ENCODE results near the gene PIGC.
A peak's percentile ranks its signal among the peaks of the same experiment; 100 is the strongest.

Gene PIGC

DNA sequence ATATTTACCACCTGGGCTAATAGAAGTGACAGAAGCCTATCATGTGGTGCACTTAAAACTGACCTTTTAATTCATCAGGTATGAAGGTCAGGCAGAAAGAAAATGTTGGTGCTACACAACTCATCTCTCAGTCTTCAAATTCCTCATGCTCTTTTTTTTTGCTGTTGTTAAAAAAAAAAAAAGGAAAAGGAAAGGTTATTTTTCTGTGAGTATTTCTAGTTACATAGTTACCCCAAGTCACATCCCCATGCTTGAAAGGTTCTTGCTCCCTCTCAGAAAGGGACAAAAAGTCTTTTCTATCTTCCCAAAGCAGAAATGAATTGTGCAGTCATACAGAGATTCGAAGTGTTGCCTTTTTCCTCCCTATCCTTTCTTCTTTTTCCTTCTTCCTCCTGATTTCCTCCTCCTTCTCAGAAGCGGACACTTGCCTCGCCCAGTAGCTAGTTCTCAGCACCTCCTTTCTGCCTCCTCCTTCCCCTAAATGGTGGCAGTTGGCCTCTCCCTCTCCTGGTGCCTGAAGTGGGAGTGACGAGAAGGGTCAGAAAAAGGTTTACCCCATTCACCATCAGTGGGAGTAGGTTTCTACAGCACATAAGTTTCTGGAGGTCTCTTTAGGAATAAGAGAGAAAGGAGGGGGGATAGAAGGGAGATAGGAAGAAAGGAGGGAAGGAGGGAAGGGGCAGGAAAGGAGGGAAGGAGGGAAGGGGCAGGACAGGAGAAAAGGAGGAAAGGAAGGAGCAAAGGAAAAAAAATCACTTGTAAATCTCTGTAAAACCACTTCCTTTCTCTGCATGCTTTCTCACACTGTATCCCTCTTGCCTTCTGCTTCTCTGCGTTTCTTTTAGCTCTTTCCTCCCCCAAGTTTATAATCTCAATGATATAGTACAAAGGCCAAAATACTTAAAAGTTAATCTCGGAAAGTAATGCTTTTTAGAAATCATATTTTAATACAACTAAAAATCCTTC lies 43.8 kb downstream of the PIGC start:
- no peak for DNase-seq (ENCODE audit: low read depth in 2 of 3, low spot score in 2 of 3)

DNA sequence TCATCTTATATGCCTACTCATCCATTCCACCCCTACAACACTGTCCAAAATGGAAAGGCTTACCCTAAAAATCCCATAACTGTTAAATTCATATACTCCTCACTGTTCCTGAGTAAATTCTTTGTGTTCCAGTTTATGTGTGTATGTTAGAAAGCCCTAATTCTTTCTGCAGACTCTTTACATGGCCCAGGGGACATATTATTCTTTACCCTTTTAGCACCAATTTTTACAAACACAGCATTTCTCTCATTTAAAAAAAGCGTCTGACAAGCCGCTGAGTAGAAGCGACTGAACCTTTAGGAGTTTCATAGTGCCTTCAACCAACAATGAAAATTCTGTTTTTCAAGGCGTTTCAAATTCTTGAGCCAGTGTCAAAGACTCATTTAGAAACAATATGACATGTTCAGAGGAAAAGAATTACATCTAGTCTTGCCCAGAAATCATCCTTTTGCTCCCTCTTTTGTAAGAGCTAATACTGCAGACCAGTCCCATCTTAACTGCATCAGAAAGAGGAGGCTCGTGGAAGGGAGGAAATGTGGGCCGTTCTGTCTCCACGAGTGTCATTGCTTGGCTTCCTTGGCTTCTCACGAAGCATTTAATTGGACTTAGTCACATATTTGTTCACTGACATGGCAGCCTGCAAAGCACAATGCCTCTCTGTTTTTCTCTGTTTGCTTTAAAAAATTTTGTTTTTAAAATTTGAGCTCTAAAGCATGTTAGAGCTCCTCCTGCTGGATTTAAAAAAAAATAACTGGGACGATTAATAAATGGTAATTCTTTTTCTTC lies 44.7 kb downstream of the PIGC start:
- DNase-seq (ENCODE audit: low read depth in 2 of 3, low spot score in 2 of 3): no peak

DNA sequence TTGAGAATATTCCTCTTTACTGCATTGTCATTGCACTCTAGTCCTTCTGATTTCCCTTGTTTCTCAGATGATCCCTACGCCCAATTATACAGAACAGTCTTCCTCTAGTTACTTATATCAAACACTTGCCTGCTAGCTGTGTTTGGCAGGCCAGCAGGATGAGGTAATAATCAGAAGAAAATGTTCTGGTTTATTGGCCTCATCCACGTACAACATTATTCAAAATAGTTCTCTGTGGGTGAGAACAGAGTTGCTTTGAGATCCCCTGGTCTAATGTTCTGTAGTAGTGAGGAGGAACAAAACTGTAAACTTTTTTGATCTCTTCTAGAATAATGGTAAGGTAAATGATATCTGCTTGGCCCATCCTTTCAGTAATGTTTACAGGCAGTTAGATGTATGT lies 45.7 kb downstream of the PIGC start:
- DNase-seq (ENCODE audit: low read depth in 2 of 3, low spot score in 2 of 3): no peak

DNA sequence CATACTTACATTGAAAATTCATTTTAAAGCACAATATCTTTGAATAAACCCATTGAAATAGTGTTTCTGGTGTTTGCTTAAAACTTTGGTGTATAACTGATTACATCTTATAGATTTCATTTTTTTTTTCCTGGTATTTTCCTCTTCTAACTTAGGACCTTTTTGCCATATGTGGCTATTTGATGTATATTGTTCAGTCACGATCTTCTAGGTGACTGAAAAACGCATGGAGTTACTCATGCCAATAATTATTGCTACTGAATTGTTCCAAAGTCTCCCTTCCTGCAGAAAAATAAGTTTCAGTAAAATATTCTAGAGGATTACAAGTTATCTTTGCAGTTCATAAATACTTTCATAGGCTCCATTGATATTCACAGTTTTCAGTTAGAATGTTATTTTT lies 46.2 kb downstream of the PIGC start:
- no peak for DNase-seq (ENCODE audit: low read depth in 2 of 3, low spot score in 2 of 3)

DNA sequence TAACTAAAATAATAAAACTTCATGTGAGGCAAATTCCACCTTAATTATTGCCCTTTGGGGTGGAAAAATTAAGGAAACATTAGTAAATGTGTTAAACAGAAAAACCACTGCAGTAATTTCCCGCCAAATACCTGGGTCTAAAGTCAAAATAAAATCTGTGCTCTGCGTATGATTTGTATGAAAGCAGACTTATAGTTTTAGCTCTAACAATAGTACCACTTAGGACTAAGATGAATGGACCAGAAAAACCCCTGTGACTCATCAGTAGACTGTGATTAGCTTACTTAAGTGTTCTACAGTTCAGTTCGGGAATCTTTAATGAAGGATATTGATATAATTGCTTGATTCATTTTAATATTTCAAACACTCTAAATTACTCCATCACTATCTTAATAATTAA lies 46.6 kb downstream of the PIGC start:
- DNase-seq (ENCODE audit: low read depth in 2 of 3, low spot score in 2 of 3): no peak

DNA sequence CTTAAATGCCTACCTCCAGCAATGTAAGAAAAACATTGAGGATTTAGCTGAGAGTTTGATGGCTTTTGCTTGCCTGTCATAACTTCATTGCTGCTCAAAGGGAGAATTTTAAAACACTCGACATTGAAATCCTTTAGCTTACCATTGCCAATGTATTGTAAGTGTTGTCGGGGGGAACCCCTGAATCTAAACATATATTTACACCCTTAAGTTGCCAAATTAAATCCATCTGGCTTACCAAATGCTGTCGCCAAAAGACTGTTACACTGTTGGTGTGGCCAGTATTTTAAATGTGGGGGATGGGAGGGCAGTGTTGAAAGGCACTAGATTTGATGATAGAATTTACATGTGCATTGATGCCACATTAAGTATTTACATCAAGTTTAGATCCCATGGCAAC lies 48.3 kb downstream of the PIGC start:
- DNase-seq (ENCODE audit: low read depth in 2 of 3, low spot score in 2 of 3): no peak

DNA sequence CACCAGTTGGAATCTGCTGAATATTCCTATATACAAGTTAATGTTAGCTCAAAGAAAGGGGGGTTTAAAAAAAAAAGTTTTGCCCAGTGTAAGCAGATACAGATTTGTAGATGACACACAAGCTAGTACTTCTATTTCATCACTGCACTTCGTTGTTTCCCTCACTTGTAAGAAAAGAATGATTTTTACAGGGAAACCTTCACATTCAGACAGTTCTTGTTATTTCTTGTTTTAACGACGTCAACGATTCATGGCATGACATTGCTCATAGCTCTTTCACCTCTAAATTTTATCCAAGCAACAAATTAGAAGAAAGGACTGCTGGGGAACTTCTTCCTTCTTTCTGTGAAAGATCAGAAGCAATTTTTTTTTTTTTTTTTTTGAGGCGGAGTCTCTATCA lies 49.1 kb downstream of the PIGC start:
- DNase-seq (ENCODE audit: low read depth in 2 of 3, low spot score in 2 of 3): no peak

DNA sequence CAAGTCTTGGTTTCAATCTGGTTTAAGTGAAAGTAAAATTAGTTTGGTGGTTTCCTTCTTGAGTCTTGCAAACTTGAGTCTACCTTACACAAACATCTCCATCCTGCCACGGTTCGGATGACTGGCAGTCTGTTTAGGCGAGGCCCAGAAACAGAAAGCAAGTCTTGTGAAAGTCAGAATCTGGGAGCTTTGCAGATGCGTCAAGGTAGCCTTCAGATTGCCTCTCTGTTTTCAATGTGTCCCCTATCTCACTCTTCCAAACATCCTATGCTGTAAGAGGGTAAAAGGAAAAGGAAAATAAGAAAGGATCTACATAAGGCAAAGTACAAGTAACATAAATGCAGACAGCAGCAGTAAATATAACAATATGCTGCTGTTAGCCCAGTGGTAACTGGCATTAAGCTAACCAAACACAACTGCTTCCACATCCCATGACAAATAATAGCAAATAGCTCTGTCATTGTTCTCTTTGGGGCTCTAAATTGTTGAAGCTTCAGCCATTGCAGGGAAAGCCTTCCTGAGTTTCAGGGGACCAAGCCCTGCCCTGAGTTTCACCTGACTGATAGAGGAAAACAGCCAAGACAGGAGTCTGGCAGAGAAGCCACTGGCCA lies 49.6 kb downstream of the PIGC start:
- peak in 2 of 3 experiments; percentile 15 to 23 for DNase-seq (ENCODE audit: low read depth in 2 of 3, low spot score in 2 of 3)

DNA sequence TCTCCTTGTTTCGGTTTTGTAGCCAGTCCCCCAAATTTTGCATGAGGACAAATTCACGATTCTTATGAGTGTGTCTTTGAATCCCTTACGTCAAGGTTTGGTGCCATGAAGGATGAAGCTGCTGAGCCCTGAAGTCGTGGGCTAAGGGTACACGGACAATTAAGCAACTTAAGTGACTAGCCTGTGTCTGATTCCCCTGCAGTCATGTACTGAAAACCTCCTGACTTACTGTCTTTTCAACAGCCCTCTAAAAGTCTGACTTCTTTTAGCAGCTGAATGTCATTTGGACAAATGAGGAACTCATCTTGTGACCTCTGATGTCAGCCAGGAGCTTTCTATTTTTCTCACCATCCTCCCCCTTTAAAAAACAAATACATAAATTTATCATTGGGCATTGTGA lies 50.5 kb downstream of the PIGC start:
- DNase-seq (ENCODE audit: low read depth in 2 of 3, low spot score in 2 of 3): no peak

DNA sequence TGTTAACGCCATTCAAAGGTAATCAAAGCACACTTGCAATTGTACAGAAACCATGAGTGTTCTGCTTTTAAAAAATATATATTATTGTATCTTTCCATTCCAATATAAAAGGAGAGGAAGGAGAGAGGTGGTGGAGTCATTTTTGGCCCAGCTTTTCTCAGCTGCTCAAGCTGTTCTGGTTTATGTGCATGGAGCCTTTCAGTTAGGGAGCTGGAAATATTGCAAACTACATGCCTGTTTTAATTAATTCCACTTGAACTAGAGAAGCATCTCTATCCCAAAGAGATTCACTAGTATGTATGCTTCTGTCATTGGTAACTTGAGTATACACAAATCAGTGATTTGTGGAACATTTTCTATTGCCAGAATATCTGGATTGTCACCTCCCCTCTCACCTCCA lies 51.9 kb downstream of the PIGC start:
- DNase-seq (ENCODE audit: low read depth in 2 of 3, low spot score in 2 of 3): no peak

All from activated CD8-positive, alpha-beta memory T cell treated with anti-CD3 and anti-CD28 coated beads for 48 hours (primary cell).